Upper lobe of right lung (tissue), 1 donor: Measurements from ENCODE around the gene WFDC2. TPM values are rescaled to one million over a fixed set of nuclear protein-coding genes. Genes with fewer than 3 reads are reported as not detected.
A peak's percentile ranks its signal among the peaks of the same experiment; 100 is the strongest.

Experiments used
- ATAC-seq: fragments of 200-7000 bp; cut with Tn5 transposase; one replicate; pipeline ENCODE4 v1.9.1; 2020; ENCODE audit warnings: mild to moderate bottlenecking, moderate library complexity
- DNase-seq: peaks from one replicate; pipeline ENCODE4 v3.0.0-alpha.2; 2020
- H3K27ac ChIP-seq: fragments of 200-600 bp; one replicate; pipeline ENCODE4 v1.8.0; 2022
- H3K27me3 ChIP-seq: fragments of 200-600 bp; one replicate; pipeline ENCODE4 v1.8.0; 2022; ENCODE audit warnings: mild to moderate bottlenecking
- H3K36me3 ChIP-seq: fragments of 200-600 bp; one replicate; pipeline ENCODE4 v1.8.0; 2022
- H3K4me1 ChIP-seq: fragments of 200-600 bp; one replicate; pipeline ENCODE4 v1.8.0; 2022
- H3K4me3 ChIP-seq: fragments of 200-600 bp; one replicate; pipeline ENCODE4 v1.8.0; 2022; ENCODE audit warnings: mild to moderate bottlenecking
- H3K9me3 ChIP-seq: fragments of 200-600 bp; one replicate; pipeline ENCODE4 v1.8.0; 2022
- CTCF ChIP-seq: fragments of 200-600 bp; IDR thresholded peaks from one replicate; pipeline ENCODE4 v1.8.0; 2022; ENCODE audit warnings: antibody characterized with exemption
- intact Hi-C: fragments of 100-400 bp; cut with DNase I; formaldehyde crosslinking; loops from one replicate; pipeline ENCODE4 v1.11.0; 2022
- total RNA-seq: library from RNA; stranded (reverse); fragmentation: NEBNext Ultra II Directional; extraction: Animal tissue kit (Norgen Biotek cat#: 25700); gene quantifications from one replicate; pipeline ENCODE4 v1.2.1, GENCODE V29; 2021
- donor health status: DM: no; HTN: yes; CAD: no; lungs with severe emphysema.

The WFDC2 gene
- total RNA-seq, 1 donor from 2014 or later: 113 TPM

GRCh38 chr20:45489083-45489531, 19.6 kb downstream of the WFDC2 start:
- H3K27me3 ChIP-seq: peaks cover 4% of the 10 kb centered on the region
- ATAC-seq: no peak
- TF ChIP-seq CTCF: no peak
- H3K4me3 ChIP-seq: no peak overlapping the region
- H3K4me1 ChIP-seq: no peaks in the 10 kb centered on the region
- H3K27ac ChIP-seq: no peak overlapping the region
- no peaks in the 10 kb centered on the region for H3K9me3 ChIP-seq
- no peak for DNase-seq
- intact Hi-C loops: no loop called here
- no peaks in the 10 kb centered on the region for H3K36me3 ChIP-seq

- no peaks in the 10 kb centered on the region for H3K27me3 ChIP-seq
- H3K27ac ChIP-seq: no peak overlapping the region
- intact Hi-C loops: no loop called here
- ATAC-seq (peak; percentile 76), DNase-seq (no peak)
- no peaks in the 10 kb centered on the region for H3K4me1 ChIP-seq
- no peaks in the 10 kb centered on the region for H3K9me3 ChIP-seq
- H3K4me3 ChIP-seq: no peak overlapping the region
- H3K36me3 ChIP-seq: no peaks in the 10 kb centered on the region
- TF ChIP-seq CTCF: no peak
Observed at GRCh38 chr20:45495501-45495941, 26.0 kb downstream of the WFDC2 start.

GRCh38 chr20:45496166-45496565, 26.6 kb downstream of the WFDC2 start:
- Histone ChIP-seq H3K27me3 (no peaks in the 10 kb centered on the region), H3K4me1 (no peaks in the 10 kb centered on the region), H3K27ac (no peak overlapping the region), H3K36me3 (no peaks in the 10 kb centered on the region), H3K4me3 (no peak overlapping the region), H3K9me3 (no peaks in the 10 kb centered on the region)
- intact Hi-C loops: no loop called here
- no peak for TF ChIP-seq CTCF
- ATAC-seq (no peak), DNase-seq (no peak)

GRCh38 chr20:45497971-45498494, 28.5 kb downstream of the WFDC2 start:
- DNase-seq (no peak), ATAC-seq (no peak)
- TF ChIP-seq CTCF: no peak
- H3K4me1 ChIP-seq: no peaks in the 10 kb centered on the region
- H3K4me3 ChIP-seq: no peak overlapping the region
- H3K36me3 ChIP-seq: no peaks in the 10 kb centered on the region
- intact Hi-C loops: no loop called here
- no peak overlapping the region for H3K27ac ChIP-seq
- H3K27me3 ChIP-seq: no peaks in the 10 kb centered on the region
- no peaks in the 10 kb centered on the region for H3K9me3 ChIP-seq

- ATAC-seq: peak; percentile 21
- no peaks in the 10 kb centered on the region for H3K27me3 ChIP-seq
- no peaks in the 10 kb centered on the region for H3K4me1 ChIP-seq
- H3K4me3 ChIP-seq: no peak overlapping the region
- TF ChIP-seq CTCF: no peak
- no peaks in the 10 kb centered on the region for H3K9me3 ChIP-seq
- H3K27ac ChIP-seq: no peak overlapping the region
- no peaks in the 10 kb centered on the region for H3K36me3 ChIP-seq
- intact Hi-C loops: no loop called here
- DNase-seq: peak; percentile 40
Observed at GRCh38 chr20:45500022-45500421, 30.5 kb downstream of the WFDC2 start.

GRCh38 chr20:45501600-45501999, 32.0 kb downstream of the WFDC2 start:
- Histone ChIP-seq H3K27ac (no peak overlapping the region), H3K36me3 (no peaks in the 10 kb centered on the region), H3K27me3 (no peaks in the 10 kb centered on the region), H3K4me3 (no peak overlapping the region), H3K4me1 (no peaks in the 10 kb centered on the region), H3K9me3 (no peaks in the 10 kb centered on the region)
- no peak for TF ChIP-seq CTCF
- DNase-seq: no peak
- ATAC-seq: peak; percentile 80
- intact Hi-C loops: no loop called here
